ENCODE data around the gene CUX1.

- TF ChIP-seq ZBTB42 (CRISPR knock-in tag; IDR thresholded peaks at IDR 0.05) (no peak), EZH2 (conservative IDR thresholded peaks at IDR 0.05; ENCODE audit: low read depth, low read length) (no peak), ESRRA (CRISPR knock-in tag; IDR thresholded peaks at IDR 0.05; ENCODE audit: low read depth) (no peak), BRD4 (CRISPR knock-in tag; IDR thresholded peaks at IDR 0.05) (no peak), SALL2 (CRISPR knock-in tag; IDR thresholded peaks at IDR 0.05) (no peak), MED1 (CRISPR knock-in tag; IDR thresholded peaks at IDR 0.05) (no peak), ZNF414 (CRISPR knock-in tag; IDR thresholded peaks at IDR 0.05) (no peak), MAX (IDR thresholded peaks at IDR 0.05) (no peak), GMEB1 (CRISPR knock-in tag; IDR thresholded peaks at IDR 0.05; ENCODE audit: borderline replicate concordance) (no peak), ZNF362 (CRISPR knock-in tag; IDR thresholded peaks at IDR 0.05; ENCODE audit: borderline replicate concordance) (no peak), CTCF (CRISPR knock-in tag; IDR thresholded peaks at IDR 0.05) (no peak), ZC3H4 (CRISPR knock-in tag; IDR thresholded peaks at IDR 0.05; ENCODE audit: borderline replicate concordance) (no peak), ELF1 (CRISPR knock-in tag; IDR thresholded peaks at IDR 0.05) (no peak)
These were observed 140.5 kb downstream of the CUX1 start for GRCh38 chr7:101957744-101958525.
